GM03348 (cell line): ENCODE data around the gene OR14I1.
"Not testable (repeated sequence)": the region's sequence is repeated elsewhere in the genome, so short reads cannot be mapped to it uniquely, and the experiment has no call there.

ENCODE experiments used
- DNase-seq: peaks from one replicate; pipeline ENCODE4 v3.0.0; 2012; ENCODE audit warnings: low spot score

OR14I1 gene

GRCh38 chr1:248686815-248687214, 15.8 kb downstream of the OR14I1 start:
- DNase-seq: no peak

- DNase-seq: no peak
Measured at GRCh38 chr1:248681651-248682050, 20.9 kb downstream of the OR14I1 start.

GRCh38 chr1:248670003-248670402, 32.6 kb downstream of the OR14I1 start:
- no peak for DNase-seq

GRCh38 chr1:248663453-248664328, 38.9 kb downstream of the OR14I1 start:
- DNase-seq: not testable (repeated sequence)

GRCh38 chr1:248656797-248657196, 45.8 kb downstream of the OR14I1 start:
- DNase-seq: not testable (repeated sequence)

GRCh38 chr1:248655354-248655753, 47.2 kb downstream of the OR14I1 start, which contains the start of gene OR2T27:
Gene OR2T27 (minus strand): TSS chr1:248655528. CDS start chr1:248650884, 4,644 bp downstream.
- DNase-seq: not testable (repeated sequence)
